Measurements from ENCODE around the gene FYCO1.
"Not testable (repeated sequence)": the region's sequence is repeated elsewhere in the genome, so short reads cannot be mapped to it uniquely, and the experiment has no call there.

Gene FYCO1

DNA sequence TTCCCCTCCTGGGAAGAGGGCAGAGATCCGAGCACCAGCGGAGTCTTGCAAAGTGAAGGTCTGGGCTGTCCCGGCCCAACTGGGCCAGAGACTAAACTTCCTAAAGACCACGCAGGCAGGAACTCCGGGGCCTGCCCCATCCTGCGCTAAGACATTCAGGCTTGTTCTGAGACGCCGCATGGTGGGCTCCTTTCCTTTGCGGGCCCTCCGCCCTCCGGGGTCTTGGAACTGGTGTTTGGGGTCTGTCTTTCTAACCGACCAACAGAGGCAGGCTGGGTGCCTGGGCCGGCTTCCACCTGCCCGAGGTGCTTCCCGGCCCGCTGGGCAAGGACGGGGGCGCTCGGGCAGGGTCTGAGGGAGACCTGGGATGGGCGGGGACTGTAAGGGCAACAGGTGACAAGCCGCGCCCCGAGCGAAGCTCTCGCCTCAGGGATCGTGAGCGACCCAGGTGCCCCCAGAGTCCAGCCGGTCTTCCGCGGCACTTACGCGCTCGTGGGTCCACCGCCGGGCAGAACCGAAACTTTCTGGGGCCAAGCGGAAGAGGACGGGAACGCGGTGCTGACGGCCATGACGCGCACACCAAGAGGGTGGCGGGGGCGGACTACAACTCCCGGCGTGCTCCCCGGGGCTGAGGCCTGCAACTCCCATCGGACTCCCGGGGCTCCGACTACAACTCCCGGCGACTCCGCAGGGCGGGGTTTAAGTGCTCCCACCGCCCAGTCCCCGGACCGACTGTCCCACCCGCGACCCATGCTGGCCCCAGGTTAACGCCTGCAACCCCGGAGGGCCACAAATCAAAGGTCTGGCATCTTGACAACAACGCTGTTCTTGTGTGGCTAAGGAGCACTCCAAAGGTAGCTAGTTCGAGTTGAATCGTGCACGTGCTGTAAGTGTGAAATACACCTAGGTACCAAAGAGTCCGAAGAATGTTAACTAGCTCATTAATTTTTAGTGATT, at the start of gene FYCO1:
TSS of gene FYCO1 (minus strand) at position 589 of the 957 bp plus-strand sequence. CDS start 10,914 bp downstream, outside the sequence.
- peak; percentile 68 to 82 for DNase-seq (ENCODE audit: low read depth in 2 of 2, low spot score in 1 of 2)

DNA sequence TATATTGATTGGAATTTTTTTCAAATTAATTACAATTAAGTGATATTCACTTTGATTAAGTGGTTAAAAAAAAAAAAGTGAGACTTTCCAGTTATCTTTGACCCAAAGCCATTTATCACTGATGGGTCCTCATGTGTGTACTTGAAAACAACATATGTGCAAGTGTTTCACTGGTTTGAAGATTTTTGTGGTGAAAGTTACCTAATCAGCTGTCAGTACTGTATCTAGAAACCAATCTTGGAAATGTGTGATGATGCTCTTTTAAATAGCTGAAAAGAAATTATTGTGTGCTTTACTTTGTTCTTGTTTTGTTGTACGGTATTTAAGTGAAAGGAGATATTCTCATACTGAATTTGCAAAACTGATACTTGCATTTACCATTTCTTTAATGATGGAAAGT, 43.3 kb upstream of the FYCO1 start:
- DNase-seq (ENCODE audit: low read depth in 2 of 2, low spot score in 1 of 2): no peak

DNA sequence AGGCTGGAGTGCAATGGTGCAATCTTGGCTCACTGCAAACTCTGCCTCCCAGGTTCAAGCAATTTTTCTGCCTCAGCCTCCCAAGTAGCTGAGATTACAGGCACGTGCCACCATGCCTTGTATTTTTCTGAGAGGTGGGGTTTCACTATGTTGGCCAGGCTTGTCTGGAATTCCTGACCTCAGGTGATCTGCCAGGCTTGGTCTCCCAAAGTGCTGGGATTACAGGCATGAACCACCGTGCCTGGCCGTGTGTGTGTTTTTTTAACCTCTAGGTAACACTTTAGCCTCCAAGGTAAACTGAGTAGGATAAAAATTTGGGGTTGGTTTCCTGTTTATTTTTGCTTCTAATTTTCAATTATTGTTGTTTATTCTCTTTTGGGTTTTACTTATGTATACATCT, 42.4 kb upstream of the FYCO1 start:
- not testable (repeated sequence) for DNase-seq (ENCODE audit: low read depth in 2 of 2, low spot score in 1 of 2)

DNA sequence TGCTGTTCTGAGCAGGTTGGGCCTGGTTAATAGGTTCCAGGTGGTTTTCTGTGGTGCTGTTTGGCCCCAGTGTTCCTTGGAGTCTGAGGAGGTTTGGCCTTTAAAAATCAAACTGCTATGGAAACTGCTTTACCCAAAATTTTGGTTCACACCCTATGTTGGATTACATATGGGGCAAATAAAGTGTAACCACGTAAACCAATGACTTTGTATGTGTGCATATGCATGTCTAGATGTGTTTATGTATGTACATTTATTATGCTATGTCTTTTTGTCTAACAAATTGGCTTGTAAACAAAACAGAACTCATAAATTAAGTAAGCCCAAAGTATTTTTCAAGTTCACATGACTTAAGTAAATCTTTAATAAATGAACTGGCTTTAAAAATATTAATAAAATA, 40.6 kb upstream of the FYCO1 start:
- no peak for DNase-seq (ENCODE audit: low read depth in 2 of 2, low spot score in 1 of 2)

DNA sequence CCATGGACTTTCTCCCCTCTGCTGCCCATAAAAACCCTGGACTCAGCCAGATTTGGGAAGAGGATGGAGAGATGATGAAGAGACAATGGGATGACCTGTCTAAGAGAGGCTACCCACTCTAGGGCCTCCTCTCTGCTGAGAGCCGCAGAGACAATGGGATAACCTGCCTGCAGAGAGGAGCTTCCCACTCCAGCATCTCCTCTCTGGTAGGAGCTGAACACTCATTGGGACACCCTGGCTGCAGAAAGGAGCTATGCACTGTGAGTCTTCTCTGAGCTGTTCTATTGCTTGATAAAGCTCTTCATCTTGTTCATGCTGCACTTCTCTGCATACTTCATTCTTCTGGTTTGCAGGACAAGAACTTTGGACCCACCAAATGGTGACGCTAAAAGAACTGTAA, 36.1 kb upstream of the FYCO1 start:
- no peak for DNase-seq (ENCODE audit: low read depth in 2 of 2, low spot score in 1 of 2)

DNA sequence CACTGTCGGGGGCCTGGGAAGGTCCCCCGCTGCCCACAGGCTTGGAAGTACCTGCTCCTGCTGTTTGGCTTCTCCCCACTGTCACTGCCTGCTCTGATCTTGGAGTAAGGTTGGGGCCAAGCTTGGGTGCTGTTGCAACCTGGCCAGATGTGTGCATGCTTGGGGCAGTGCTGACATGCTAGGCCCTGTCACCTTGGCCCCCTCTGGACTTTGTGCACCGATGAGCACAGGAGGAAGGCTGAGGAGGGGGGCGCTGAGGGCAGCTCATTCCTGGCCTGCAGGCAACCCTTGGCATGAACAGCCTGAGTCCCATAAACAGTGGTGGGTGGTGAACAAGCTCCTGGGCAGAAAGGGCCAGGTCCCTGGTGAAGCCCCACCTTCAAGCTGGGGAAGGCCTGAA, 35.6 kb upstream of the FYCO1 start:
- no peak for DNase-seq (ENCODE audit: low read depth in 2 of 2, low spot score in 1 of 2)

DNA sequence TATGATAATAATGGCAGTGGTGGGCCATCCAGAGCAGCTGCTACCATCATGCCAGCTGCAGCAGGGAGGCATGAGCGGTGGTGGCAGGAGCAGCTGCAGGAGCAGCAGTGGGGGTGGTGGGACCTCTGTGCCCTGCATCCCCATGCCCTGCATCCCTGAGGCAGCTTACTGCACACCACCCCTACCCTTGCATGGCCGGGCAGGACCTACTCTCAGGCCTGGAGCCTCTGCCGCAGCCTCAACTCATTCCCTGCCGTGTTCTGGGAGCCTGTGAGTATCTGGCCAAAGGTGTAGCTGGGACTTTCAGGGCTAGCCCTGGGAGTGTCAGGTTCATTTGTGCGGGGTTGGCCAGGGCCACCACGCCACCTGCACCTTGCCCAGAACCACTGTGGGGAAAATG, 35.0 kb upstream of the FYCO1 start:
- no peak for DNase-seq (ENCODE audit: low read depth in 2 of 2, low spot score in 1 of 2)

DNA sequence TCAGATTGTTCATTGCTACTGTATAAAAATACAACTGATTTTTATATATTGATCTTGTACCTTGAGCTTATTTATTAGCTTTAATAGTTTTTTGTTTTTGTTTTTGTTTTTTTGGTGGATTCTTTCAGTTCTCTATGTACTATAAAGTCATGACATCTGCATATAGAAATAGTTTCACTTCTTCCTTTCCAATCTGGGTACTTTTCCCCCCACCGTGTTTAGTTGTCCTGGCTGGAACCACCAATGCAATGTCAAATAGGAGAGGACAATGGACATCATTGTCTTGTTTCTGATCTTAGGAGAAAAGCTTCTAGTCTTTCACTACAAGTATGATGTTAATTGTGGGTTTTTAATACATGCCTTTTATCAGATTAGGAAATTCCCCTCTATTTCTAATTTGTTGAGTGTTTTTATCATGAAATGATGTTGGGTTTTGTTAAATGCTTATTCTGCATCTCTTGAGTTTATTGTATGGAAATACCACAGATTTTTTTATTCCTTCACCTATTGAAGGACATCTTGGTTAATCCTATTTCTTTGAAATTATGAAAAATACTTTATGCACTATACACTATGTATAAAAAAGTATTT, 34.4 kb upstream of the FYCO1 start:
- DNase-seq (ENCODE audit: low read depth in 2 of 2, low spot score in 1 of 2): no peak

DNA sequence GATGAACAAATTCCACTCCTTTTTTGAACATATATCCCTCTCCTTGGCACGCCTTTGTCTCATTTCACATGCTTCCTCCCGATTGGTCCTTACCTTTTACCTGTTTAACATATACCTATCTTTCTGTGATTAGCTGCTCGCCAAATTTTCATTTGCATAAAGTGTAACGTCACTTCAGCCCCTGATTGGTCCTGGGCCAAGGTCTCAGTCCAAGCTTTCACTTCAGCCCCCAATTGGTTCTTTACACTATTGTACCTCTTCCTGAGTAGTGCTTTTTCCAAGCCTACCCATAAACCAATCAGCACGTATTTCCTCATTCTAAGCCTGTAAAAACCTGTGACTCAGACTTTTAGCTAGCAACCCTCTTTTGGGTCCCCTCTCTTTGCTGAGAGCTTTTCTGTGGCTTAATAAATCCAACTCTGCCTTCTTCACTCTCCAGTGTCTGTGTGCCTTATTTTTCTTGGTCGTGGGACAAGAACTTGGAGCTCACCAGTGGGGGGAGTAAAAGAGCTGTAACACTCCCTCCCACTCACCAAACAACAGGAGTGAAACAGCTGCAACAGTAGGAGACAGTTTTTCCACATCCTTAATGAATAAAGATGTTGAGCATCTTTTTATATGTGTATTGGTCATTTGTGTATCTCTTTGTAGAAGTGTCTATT, 32.2 kb upstream of the FYCO1 start:
- DNase-seq (ENCODE audit: low read depth in 2 of 2, low spot score in 1 of 2): no peak

DNA sequence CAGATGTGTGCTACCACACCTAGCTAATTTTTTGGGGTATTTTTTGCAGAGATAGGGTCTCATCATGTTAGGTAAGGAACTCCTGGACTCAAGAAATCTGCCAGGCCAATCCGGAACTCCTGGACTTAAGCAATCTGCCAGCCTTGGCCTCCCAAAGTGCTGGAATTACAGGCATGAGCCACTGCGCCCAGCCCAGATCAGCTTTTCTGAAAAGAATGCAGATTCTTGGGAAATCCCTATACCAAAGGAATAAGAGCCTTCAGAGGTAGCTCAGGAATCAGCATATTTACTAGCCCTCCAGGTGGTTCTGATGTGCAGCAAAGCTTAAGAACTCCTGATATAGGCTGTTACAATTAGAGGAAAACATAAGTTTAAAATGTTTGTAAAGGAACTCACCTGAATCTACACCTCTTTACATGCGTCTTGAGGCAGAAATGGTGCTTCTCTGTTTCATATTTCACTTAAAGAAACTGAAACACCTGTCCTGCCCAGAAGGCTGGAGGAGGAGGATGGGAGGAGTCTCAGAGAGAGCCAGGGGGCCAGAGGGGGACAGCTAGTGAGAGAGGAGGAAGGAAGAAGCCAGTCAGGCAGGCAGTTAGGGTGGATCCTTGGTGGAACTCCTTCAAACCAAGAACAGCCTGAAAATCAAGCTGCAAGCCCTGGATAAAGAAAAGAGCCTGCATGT, 31.5 kb upstream of the FYCO1 start, which contains the start of gene XCR1:
TSS of gene XCR1 (minus strand) at position 463 of the 685 bp plus-strand sequence. CDS start 5,536 bp downstream, outside the sequence.
- DNase-seq (ENCODE audit: low read depth in 2 of 2, low spot score in 1 of 2): no peak

DNA sequence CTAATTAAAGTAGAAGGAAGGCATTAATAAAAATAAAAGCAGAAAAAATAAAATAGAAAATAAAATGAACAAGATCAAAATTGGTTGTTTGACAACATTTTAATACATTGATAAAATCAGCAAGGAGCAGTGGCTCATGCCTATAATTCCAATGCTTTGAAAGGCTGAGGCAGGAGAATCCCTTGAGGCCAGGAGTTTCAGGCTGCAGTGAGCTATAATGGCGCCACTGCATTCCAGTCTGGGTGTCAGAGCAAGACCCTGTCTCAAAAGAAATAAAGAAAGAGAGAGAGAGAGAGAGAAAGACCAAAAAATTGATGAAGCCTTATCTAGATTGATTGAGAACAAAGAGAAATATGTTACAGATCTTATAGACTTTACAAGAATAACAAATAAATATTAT, 29.5 kb upstream of the FYCO1 start:
- DNase-seq (ENCODE audit: low read depth in 2 of 2, low spot score in 1 of 2): no peak

DNA sequence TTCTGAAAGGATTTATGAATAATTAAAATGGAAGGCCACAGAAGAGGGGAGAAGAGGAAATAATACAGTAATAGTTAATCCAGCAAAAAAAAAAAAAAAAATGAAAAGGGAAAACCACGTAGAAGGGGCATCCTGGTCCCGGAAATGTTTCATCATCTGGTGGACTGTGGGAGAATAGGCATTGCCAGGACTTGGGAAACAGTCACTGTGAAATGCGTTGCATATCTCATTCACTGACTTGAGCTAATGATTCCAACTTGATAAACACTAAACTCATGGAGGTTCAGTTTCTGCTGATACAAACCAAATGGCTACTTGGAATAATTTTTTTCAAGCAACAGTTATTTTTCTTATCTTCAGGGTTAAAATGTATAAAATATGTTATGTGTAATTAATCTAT, 28.5 kb upstream of the FYCO1 start:
- no peak for DNase-seq (ENCODE audit: low read depth in 2 of 2, low spot score in 1 of 2)

DNA sequence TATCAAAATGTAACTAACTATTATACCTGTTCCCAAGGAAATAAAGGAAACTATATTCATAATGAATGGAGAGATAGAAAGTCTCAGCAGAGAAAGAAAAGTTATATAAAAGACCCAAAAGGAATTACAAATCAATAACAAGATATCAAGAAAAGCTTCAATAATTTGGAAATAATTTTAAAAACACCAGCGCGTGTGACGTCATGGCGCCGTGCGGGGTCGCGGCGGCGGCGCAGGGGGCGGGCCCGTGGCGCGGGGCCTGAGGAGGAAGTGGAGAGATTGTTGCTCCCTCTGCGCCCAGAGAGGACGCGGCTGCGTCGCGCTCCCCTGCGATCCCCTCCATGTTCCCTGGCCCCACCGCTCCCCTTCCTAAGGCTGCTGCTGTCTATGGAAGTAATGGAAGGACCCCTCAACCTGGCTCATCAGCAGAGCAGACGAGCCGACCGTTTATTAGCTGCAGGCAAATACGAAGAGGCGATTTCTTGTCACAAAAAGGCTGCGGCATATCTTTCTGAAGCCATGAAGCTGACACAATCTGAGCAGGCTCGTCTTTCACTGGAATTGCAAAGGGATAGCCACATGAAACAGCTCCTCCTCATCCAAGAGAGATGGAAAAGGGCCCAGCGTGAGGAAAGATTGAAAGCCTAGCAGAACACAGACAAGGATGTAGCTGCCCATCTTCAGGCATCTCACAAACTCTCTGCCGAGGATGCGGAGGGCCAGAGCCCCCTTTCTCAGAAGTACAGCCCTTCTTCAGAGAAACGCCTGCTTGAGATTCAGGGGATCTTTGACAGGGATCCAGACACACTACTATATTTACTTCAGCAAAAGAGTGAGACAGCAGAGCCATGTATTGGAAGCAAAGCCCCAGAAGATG, 27.5 kb upstream of the FYCO1 start:
- DNase-seq (ENCODE audit: low read depth in 2 of 2, low spot score in 1 of 2): no peak

DNA sequence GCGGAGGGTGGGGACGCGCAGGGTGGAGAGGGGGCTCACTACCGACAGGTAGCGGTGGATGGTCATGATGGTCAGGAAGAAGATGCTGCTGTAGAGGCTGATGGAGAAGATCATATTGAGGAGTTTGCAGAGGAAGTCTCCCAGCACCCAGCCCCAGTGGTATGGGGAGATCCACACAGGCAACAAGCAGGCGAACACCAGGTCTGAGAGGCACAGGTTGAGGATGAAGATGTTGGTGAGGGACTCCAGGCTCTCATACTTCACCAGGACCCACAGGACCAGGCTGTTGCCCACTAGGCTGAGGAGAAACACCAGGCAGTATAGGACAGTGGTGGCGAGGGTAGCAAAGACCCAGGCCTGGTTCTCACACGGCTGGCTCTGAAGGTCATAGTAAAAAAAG, 25.9 kb upstream of the FYCO1 start:
- no peak for DNase-seq (ENCODE audit: low read depth in 2 of 2, low spot score in 1 of 2)

DNA sequence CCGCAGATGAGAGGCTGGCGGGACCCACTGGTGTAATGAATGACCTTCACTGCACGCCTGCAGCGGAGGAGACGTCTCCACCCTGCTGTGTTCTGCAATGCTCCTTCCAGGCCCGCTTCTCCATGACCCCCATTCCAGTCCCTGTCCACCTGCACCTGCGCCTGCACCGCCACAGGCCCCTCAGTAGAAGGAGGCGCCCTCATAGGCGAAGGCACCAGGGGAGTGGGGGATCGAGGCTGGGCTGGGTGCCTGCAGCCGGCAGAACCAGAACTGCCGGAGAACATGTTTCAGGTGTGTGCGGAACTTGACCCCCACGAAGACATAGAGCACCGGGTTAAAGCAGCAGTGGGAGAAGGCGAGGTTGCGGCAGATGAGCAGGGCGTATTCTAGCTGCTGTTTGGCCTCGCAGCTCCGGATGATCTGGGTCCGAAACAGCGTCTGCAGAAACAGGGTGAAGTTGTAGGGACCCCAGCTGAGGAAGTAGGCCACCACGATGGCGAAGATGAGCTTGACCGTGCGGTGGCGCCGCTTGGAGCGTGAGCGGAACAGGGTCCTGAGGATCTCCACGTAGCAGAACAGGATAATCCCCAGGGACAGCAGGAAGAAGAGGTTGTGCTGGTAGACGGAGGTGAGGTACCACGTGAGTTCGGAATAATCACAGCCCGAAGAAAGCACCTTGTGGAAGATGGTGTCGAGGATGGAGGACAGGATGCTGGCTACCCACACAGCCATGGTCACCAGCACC, 25.3 kb upstream of the FYCO1 start:
- DNase-seq (ENCODE audit: low read depth in 2 of 2, low spot score in 1 of 2): no peak

DNA sequence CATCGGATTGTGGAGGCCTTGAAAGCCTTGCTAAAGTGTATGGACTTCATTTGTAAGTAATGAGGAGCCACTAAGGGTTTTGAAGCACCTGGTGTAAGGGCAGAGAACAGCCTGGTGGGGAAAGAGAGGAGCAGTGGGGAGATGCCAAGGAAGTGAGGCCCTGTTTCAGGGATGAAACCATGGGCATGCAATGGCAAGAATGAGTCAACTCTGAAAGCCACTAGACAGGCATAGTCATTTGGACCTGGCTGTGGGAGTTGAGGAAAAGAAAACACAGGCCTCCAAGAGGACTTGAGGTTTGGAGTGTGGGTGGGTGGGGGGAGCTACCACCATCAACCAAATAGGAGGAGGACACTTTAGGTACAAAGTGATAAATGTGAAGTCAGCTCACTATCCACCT, 24.1 kb upstream of the FYCO1 start:
- no peak for DNase-seq (ENCODE audit: low read depth in 2 of 2, low spot score in 1 of 2)

DNA sequence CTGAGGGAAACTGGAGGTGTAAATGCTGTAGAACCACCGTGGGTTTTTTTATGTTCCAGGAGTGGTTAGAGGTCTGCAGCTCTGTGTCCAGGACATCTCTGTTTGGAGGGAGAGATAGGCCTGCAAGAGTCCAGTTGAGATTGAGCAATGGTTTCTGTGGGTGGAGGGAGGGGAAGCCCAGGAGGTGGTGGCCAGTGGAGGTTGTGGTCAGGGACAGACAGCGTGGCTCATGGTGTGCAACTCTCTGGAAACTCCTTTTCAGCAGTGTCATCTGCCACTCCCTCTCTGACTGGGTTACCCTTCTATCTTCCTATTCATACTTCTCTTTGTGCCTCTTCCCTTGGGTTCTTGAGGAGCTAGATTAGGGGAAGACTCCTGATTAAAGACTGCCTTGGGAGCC, 22.1 kb upstream of the FYCO1 start:
- no peak for DNase-seq (ENCODE audit: low read depth in 2 of 2, low spot score in 1 of 2)

DNA sequence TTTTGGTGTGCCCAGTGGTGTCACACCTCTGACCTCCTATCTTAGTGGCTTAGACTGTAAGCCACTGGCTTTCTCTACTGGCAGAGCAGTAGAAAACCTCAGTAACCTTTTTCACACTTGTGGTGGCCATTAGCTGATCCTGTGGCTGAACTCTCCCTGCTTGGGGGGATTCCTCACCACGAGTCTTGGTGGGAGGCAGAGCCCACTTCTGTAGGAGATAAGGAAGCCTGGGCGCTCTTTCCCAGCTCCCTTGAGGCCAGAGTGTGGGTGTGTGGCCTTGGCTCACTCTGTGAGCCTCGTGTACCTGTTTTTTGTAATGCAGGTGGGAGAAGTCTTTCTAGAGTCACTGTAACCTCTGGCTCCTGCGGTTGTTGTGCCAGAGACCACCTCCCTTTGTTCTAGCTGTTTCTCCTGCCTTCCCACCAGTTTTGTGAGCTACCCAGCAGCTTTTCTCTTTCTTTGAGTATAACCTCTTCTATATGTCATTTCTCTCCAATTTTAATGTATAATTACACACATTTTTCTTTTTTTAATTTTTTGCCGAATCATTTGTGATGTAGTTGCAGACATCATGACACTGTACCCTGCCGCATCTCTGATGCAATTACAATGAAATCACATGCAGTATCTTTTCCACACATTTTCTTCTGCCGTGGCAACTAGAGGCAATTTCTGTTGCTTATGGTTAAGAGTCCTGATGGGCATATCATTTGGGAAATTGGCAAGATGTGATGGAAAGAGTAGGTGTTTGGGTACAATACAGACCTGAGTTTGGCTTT, 17.9 kb upstream of the FYCO1 start:
- DNase-seq (ENCODE audit: low read depth in 2 of 2, low spot score in 1 of 2): no peak

DNA sequence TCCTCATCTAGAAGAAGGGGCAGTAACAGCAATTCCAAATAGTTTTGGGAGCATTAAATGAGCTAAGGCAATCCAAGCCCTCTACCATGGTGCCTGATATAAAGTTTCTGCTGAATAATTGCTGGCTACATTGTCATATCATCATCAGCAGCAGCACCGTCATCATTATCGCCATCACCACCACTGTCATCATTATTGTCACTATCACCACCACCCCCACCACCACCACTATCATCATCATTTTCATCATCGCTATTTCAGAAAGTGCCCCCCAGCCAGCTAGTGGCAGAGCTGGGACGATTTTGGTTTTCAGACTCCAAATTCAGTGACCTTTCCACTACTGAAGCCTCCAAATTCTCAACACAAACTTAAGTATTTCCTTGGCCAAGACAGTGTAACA, 16.6 kb upstream of the FYCO1 start:
- no peak for DNase-seq (ENCODE audit: low read depth in 2 of 2, low spot score in 1 of 2)

Data from stimulated activated CD8-positive, alpha-beta memory T cell treated with anti-CD3 and anti-CD28 coated beads, Interleukin-4, amount 100 ng/mL, for 4 hours (primary cell).